Measurements from ENCODE around the gene SEMA5B.

The SEMA5B gene

GRCh38 chr3:122945230-122945629 lies 82.3 kb downstream of the SEMA5B start:
- DNase-seq (ENCODE audit: extremely low spot score), result no peak
- POLR2A ChIA-PET, result no interaction called here
- no peak for TF ChIP-seq NFRKB (IDR thresholded peaks at IDR 0.05)
- no peak for TF ChIP-seq ARNT (IDR thresholded peaks at IDR 0.05)
- TF ChIP-seq CTBP1 (IDR thresholded peaks at IDR 0.05; ENCODE audit: borderline replicate concordance), result no peak
- TF ChIP-seq BHLHE40 (IDR thresholded peaks at IDR 0.05; ENCODE audit: borderline replicate concordance), result no peak
- no peak for TF ChIP-seq FOXA1 (IDR thresholded peaks at IDR 0.05)
- TF ChIP-seq TARDBP (IDR thresholded peaks at IDR 0.05), result no peak
- no peak for TF ChIP-seq SP1 (IDR thresholded peaks at IDR 0.05)
- TF ChIP-seq ZNF384 (IDR thresholded peaks at IDR 0.05), result no peak
- TF ChIP-seq HDGF (IDR thresholded peaks at IDR 0.05; ENCODE audit: borderline replicate concordance), result no peak
- TF ChIP-seq FOXM1 (IDR thresholded peaks at IDR 0.05; ENCODE audit: borderline replicate concordance), result no peak
- TF ChIP-seq SUZ12 (IDR thresholded peaks at IDR 0.05), result no peak
- TF ChIP-seq, protein P1, sequence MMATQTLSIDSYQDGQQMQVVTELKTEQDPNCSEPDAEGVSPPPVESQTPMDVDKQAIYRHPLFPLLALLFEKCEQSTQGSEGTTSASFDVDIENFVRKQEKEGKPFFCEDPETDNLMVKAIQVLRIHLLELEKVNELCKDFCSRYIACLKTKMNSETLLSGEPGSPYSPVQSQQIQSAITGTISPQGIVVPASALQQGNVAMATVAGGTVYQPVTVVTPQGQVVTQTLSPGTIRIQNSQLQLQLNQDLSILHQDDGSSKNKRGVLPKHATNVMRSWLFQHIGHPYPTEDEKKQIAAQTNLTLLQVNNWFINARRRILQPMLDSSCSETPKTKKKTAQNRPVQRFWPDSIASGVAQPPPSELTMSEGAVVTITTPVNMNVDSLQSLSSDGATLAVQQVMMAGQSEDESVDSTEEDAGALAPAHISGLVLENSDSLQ (IDR thresholded peaks at IDR 0.05), result no peak
- TF ChIP-seq FOXK2 (IDR thresholded peaks at IDR 0.05), result no peak
- no peak for TF ChIP-seq L3MBTL2 (conservative IDR thresholded peaks at IDR 0.05)
- no peak for TF ChIP-seq LEF1 (IDR thresholded peaks at IDR 0.05; ENCODE audit: borderline replicate concordance)
- CTCF ChIA-PET, result interaction anchor here (0.6 to 1.0 kb wide), 2 partner anchors 10 to 69 kb away, joined by 3 read pairs; no protein-coding TSS in a partner anchor

DNA sequence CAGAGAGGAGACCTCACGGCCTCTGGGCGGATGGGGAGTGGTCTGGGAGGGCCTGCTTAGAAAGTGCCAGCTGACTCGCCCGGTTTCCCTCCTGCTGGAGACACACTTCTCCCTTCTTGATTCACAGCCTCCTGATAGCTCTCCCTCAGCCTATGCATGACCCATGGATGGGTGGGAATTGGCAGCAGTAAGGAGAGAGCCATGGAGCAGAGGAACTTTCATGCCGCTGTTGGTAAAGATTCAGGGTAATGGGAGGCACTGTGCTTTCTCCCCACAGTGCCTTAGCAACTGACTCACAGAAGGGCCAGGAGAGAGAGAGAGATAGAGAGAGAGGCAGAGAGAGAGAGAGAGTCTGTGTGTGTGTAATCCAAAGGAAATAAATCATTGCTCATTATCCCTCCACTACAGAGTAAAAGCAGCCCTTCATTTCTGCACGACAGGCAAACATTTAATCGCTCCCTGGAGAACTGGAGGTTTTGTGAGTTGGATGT lies 82.8 kb downstream of the SEMA5B start:
- TF ChIP-seq, protein P1 (IDR thresholded peaks at IDR 0.05), result no peak
- no peak for TF ChIP-seq FOXA1 (IDR thresholded peaks at IDR 0.05)
- TF ChIP-seq L3MBTL2 (conservative IDR thresholded peaks at IDR 0.05), result no peak
- TF ChIP-seq FOXK2 (IDR thresholded peaks at IDR 0.05), result no peak
- TF ChIP-seq ELF4 (IDR thresholded peaks at IDR 0.05), result no peak
- no peak for TF ChIP-seq FOXM1 (IDR thresholded peaks at IDR 0.05; ENCODE audit: borderline replicate concordance)
- no peak for TF ChIP-seq SP1 (IDR thresholded peaks at IDR 0.05)
- TF ChIP-seq SUZ12 (IDR thresholded peaks at IDR 0.05), result no peak
- no peak for TF ChIP-seq BHLHE40 (IDR thresholded peaks at IDR 0.05; ENCODE audit: borderline replicate concordance)
- TF ChIP-seq NFRKB (IDR thresholded peaks at IDR 0.05), result no peak
- no peak for TF ChIP-seq ZNF384 (IDR thresholded peaks at IDR 0.05)
- no peak for TF ChIP-seq TARDBP (IDR thresholded peaks at IDR 0.05)
- TF ChIP-seq CTBP1 (IDR thresholded peaks at IDR 0.05; ENCODE audit: borderline replicate concordance), result no peak
- DNase-seq (ENCODE audit: extremely low spot score), result no peak
- ChIA-PET CTCF (no interaction called here), POLR2A (no interaction called here)

GRCh38 chr3:122943828-122944190 lies 83.8 kb downstream of the SEMA5B start:
- CTCF ChIA-PET, result interaction anchor here (0.9 to 3.9 kb wide), 3 partner anchors 22 to 142 kb away, joined by 3 to 29 read pairs (median 3); partner anchors contain the start of gene SEMA5B
- TF ChIP-seq, protein P1 (IDR thresholded peaks at IDR 0.05), result no peak
- TF ChIP-seq ARNT (IDR thresholded peaks at IDR 0.05), result no peak
- TF ChIP-seq TARDBP (IDR thresholded peaks at IDR 0.05), result no peak
- TF ChIP-seq SP1 (IDR thresholded peaks at IDR 0.05), result no peak
- no peak for TF ChIP-seq SUZ12 (IDR thresholded peaks at IDR 0.05)
- TF ChIP-seq FOXA1 (IDR thresholded peaks at IDR 0.05), result no peak
- TF ChIP-seq CTBP1 (IDR thresholded peaks at IDR 0.05; ENCODE audit: borderline replicate concordance), result no peak
- no peak for TF ChIP-seq ZNF384 (IDR thresholded peaks at IDR 0.05)
- no peak for TF ChIP-seq FOXM1 (IDR thresholded peaks at IDR 0.05; ENCODE audit: borderline replicate concordance)
- TF ChIP-seq ELF4 (IDR thresholded peaks at IDR 0.05), result no peak
- no peak for TF ChIP-seq NFRKB (IDR thresholded peaks at IDR 0.05)
- TF ChIP-seq LEF1 (IDR thresholded peaks at IDR 0.05; ENCODE audit: borderline replicate concordance), result no peak
- no peak for TF ChIP-seq L3MBTL2 (conservative IDR thresholded peaks at IDR 0.05)
- no peak for TF ChIP-seq FOXK2 (IDR thresholded peaks at IDR 0.05)
- TF ChIP-seq BHLHE40 (IDR thresholded peaks at IDR 0.05; ENCODE audit: borderline replicate concordance), result no peak
- no peak for DNase-seq (ENCODE audit: extremely low spot score)
- POLR2A ChIA-PET, result interaction anchor here (0.8 kb wide), 1 partner anchor 258 kb away, joined by 3 read pairs; the partner anchor contains the start of gene SEC22A

- CTCF ChIA-PET, result interaction anchor here (0.7 to 3.9 kb wide), 8 partner anchors 17 to 236 kb away, joined by 3 to 29 read pairs (median 3); partner anchors contain the start of gene SEMA5B
- DNase-seq (ENCODE audit: extremely low spot score), result peak; percentile 85
Measured at GRCh38 chr3:122942937-122943827, 84.4 kb downstream of the SEMA5B start.

GRCh38 chr3:122942239-122942638 lies 85.3 kb downstream of the SEMA5B start:
- TF ChIP-seq HDGF (IDR thresholded peaks at IDR 0.05; ENCODE audit: borderline replicate concordance) (no peak), ARNT (IDR thresholded peaks at IDR 0.05) (no peak), L3MBTL2 (conservative IDR thresholded peaks at IDR 0.05) (no peak), SP1 (IDR thresholded peaks at IDR 0.05) (no peak), FOXK2 (IDR thresholded peaks at IDR 0.05) (no peak), FOXM1 (IDR thresholded peaks at IDR 0.05; ENCODE audit: borderline replicate concordance) (no peak), ELF4 (IDR thresholded peaks at IDR 0.05) (no peak), SUZ12 (IDR thresholded peaks at IDR 0.05) (no peak), ZNF384 (IDR thresholded peaks at IDR 0.05) (no peak), FOXA1 (IDR thresholded peaks at IDR 0.05) (no peak), NFRKB (IDR thresholded peaks at IDR 0.05) (no peak), BHLHE40 (IDR thresholded peaks at IDR 0.05; ENCODE audit: borderline replicate concordance) (no peak), TARDBP (IDR thresholded peaks at IDR 0.05) (no peak)
- TF ChIP-seq, protein P1 (IDR thresholded peaks at IDR 0.05), result no peak
- POLR2A ChIA-PET, result no interaction called here
- DNase-seq (ENCODE audit: extremely low spot score), result no peak
- CTCF ChIA-PET, result interaction anchor here (0.5 to 3.9 kb wide), 7 partner anchors 16 to 944 kb away, joined by 3 to 29 read pairs (median 4); partner anchors contain the start of gene SEMA5B

More at GRCh38 chr3:122942937-122943827, 84.4 kb downstream of the SEMA5B start:
- TF ChIP-seq NFRKB (IDR thresholded peaks at IDR 0.05) (no peak), SP1 (IDR thresholded peaks at IDR 0.05) (no peak), L3MBTL2 (conservative IDR thresholded peaks at IDR 0.05) (no peak), BHLHE40 (IDR thresholded peaks at IDR 0.05; ENCODE audit: borderline replicate concordance) (no peak), FOXK2 (IDR thresholded peaks at IDR 0.05) (no peak)
- POLR2A ChIA-PET, result interaction anchor here (0.8 kb wide), 1 partner anchor 259 kb away, joined by 3 read pairs; the partner anchor contains the start of gene SEC22A

Data from HEK293T (cell line).